GM12878 (cell line): Measurements from ENCODE around the gene OR6N2. TPM values are rescaled to one million over a fixed set of nuclear protein-coding genes. Genes with fewer than 3 reads are reported as not detected.

Experiments
- ATAC-seq: fragments of 200-7000 bp; cut with Tn5 transposase; 3 replicates; pipeline ENCODE4 v1.9.1; 2020; ENCODE audit warnings: mild to moderate bottlenecking, moderate library complexity
- BruUV-seq: library from RNA; stranded (reverse); fragments of 400-500 nt; replicated peaks from 2 replicates; lab custom pipeline; 2021; lab: Mats Ljungman, UMichigan
- CTCF ChIA-PET: fragments of 300-600 bp; sonication (Branson Sonifier 250); formaldehyde crosslinking; extraction: SDS; loops from one replicate; lab custom pipeline; 2021; ENCODE audit warnings: inconsistent platforms; lab: Yijun Ruan, JAX
- POLR2A ChIA-PET: fragments of 350-600 bp; formaldehyde crosslinking; extraction: SDS; loops from one replicate; lab custom pipeline; 2021; ENCODE audit warnings: inconsistent platforms; lab: Charles Lee
- RAD21 ChIA-PET: fragments of 300-600 bp; sonication (Branson Sonifier 250); formaldehyde crosslinking; loops from one replicate; lab custom pipeline; 2023; ENCODE audit warnings: antibody characterized with exemption; ENCODE audit not compliant: unreplicated experiment; lab: Charles Lee
- SMC1A ChIA-PET: fragments of 300-600 bp; sonication (Branson Sonifier 250); formaldehyde crosslinking; loops from one replicate; lab custom pipeline; 2023; ENCODE audit not compliant: unreplicated experiment, uncharacterized antibody; lab: Charles Lee
- DNase-seq: peaks from one replicate; pipeline ENCODE4 v3.0.0-alpha.2; 2011; ENCODE audit warnings: low read depth, low spot score
- FAIRE-seq: peaks from 3 replicates; lab custom pipeline; 2011; peaks lifted over from hg19 to GRCh38; lab: Jason Lieb, UNC
- H2AFZ ChIP-seq: 2 replicates; pipeline ENCODE4 v1.6.0; 2011; ENCODE audit warnings: low read depth, low read length, control low read depth; ENCODE audit not compliant: control insufficient read depth
- H3K27ac ChIP-seq: 2 replicates; pipeline ENCODE4 v1.5.1; 2011; ENCODE audit warnings: control low read depth; ENCODE audit not compliant: control insufficient read depth, insufficient read depth
- H3K27me3 ChIP-seq, 2 experiments: replicated peaks in 1 of 2; 2 replicates each; pipeline versions ENCODE4 v1.6.0 to v1.6.1; 2011; ENCODE audit warnings: low read length in 1 of 2; ENCODE audit not compliant: control insufficient read depth in 2 of 2, insufficient read depth in 2 of 2
- H3K36me3 ChIP-seq, 2 experiments: 2 replicates each; pipeline ENCODE4 v1.5.1; 2011; ENCODE audit warnings: low read length in 1 of 2; ENCODE audit not compliant: control insufficient read depth in 2 of 2, insufficient read depth in 2 of 2
- H3K4me1 ChIP-seq: 2 replicates; pipeline ENCODE4 v1.6.1; 2011; ENCODE audit warnings: mild to moderate bottlenecking, low read length, moderate library complexity, mixed read lengths; ENCODE audit not compliant: control insufficient read depth, insufficient read depth
- H3K4me2 ChIP-seq: 2 replicates; pipeline ENCODE4 v1.6.0; 2011; ENCODE audit warnings: control low read depth; ENCODE audit not compliant: control insufficient read depth, insufficient read depth
- H3K4me3 ChIP-seq: fragments of 200-600 bp; sonication (generic); 2 replicates; pipeline ENCODE4 v1.5.1; 2016
- H3K79me2 ChIP-seq: 2 replicates; pipeline ENCODE4 v1.6.0; 2011; ENCODE audit warnings: low read length; ENCODE audit not compliant: control insufficient read depth, insufficient read depth
- H3K9ac ChIP-seq: 2 replicates; pipeline ENCODE4 v1.8.0; 2011; ENCODE audit warnings: low read length, control low read depth, mixed read lengths; ENCODE audit not compliant: control insufficient read depth, insufficient read depth
- H3K9me3 ChIP-seq: replicated peaks from 3 replicates; pipeline ENCODE4 v1.5.1; 2011; ENCODE audit warnings: mild to moderate bottlenecking, low read length; ENCODE audit not compliant: control insufficient read depth, insufficient read depth
- H4K20me1 ChIP-seq: 2 replicates; pipeline ENCODE4 v1.6.0; 2011; ENCODE audit not compliant: control insufficient read depth, insufficient read depth
- ATF7 ChIP-seq: fragments of 450-650 bp; IDR thresholded peaks from 2 replicates; pipeline ENCODE4 v1.6.1; 2016; ENCODE audit warnings: low read depth, mild to moderate bottlenecking
- BCLAF1 ChIP-seq: fragments of 450-650 bp; IDR thresholded peaks from 2 replicates; pipeline ENCODE4 v1.6.1; 2017; ENCODE audit warnings: antibody characterized with exemption, mild to moderate bottlenecking, moderate library complexity
- EP300 ChIP-seq, 2 experiments: fragments of 150-350 bp in 1 of 2; IDR thresholded peaks; 2 replicates each; pipeline ENCODE4 v1.6.1; 2011 to 2012; ENCODE audit warnings: low read depth in 2 of 2, low read length in 2 of 2, borderline replicate concordance in 1 of 2, improper control_type of control experiment in 1 of 2, inconsistent platforms in 1 of 2; ENCODE audit not compliant: control insufficient read depth in 1 of 2
- ESRRA ChIP-seq: IDR thresholded peaks from 2 replicates; pipeline ENCODE4 v1.6.1; 2012; ENCODE audit warnings: mild to moderate bottlenecking, low read length, improper control_type of control experiment
- KAT2A ChIP-seq: conservative IDR thresholded peaks from 2 replicates; pipeline ENCODE4 v1.6.1; 2011; ENCODE audit warnings: low read depth, low read length; ENCODE audit not compliant: control insufficient read depth
- KDM1A ChIP-seq: fragments of 200-600 bp; sonication (generic); IDR thresholded peaks from 2 replicates; pipeline ENCODE4 v1.6.1; 2016; ENCODE audit warnings: borderline replicate concordance
- LARP7 ChIP-seq: fragments of 450-650 bp; IDR thresholded peaks from 2 replicates; pipeline ENCODE4 v1.6.1; 2017; ENCODE audit warnings: mild to moderate bottlenecking
- MLLT1 ChIP-seq: fragments of 450-650 bp; IDR thresholded peaks from 2 replicates; pipeline ENCODE4 v1.6.1; 2016; ENCODE audit warnings: mild to moderate bottlenecking
- NR2C1 ChIP-seq: fragments of 450-650 bp; IDR thresholded peaks from 2 replicates; pipeline ENCODE4 v1.6.1; 2017; ENCODE audit warnings: antibody characterized with exemption, mild to moderate bottlenecking, moderate library complexity
- RFX5 ChIP-seq: IDR thresholded peaks from 2 replicates; pipeline ENCODE4 v1.6.1; 2011; ENCODE audit warnings: low read depth, low read length, improper control_type of control experiment
- SIX5 ChIP-seq: IDR thresholded peaks from 2 replicates; pipeline ENCODE4 v1.6.1; 2011; ENCODE audit warnings: mild to moderate bottlenecking, low read depth, low read length, moderate library complexity; ENCODE audit not compliant: severe bottlenecking
- USF2 ChIP-seq: IDR thresholded peaks from 2 replicates; pipeline ENCODE4 v1.6.1; 2011; ENCODE audit warnings: low read depth, low read length, improper control_type of control experiment, borderline replicate concordance
- ZNF622 ChIP-seq: fragments of 450-650 bp; IDR thresholded peaks from 2 replicates; pipeline ENCODE4 v1.6.1; 2017; ENCODE audit warnings: mild to moderate bottlenecking, inconsistent platforms
- WGBS: methylation state at CpG from one replicate; pipeline ENCODE4 v1.1.6; 2016; ENCODE audit warnings: low lambda C conversion rate; ENCODE audit not compliant: insufficient replicate concordance, insufficient coverage; ENCODE audit errors: missing lambda C conversion rate; 5-methylcytosine and 5-hydroxymethylcytosine counted together
- in situ Hi-C: fragments of 300-500 bp; cut with MboI; formaldehyde crosslinking; loops from 9 replicates; pipeline ENCODE4 v1.14.3; 2018; ENCODE audit warnings: mixed read lengths
- intact Hi-C: fragments of 100-400 bp; cut with micrococcal nuclease; formaldehyde crosslinking; loops from one replicate; pipeline ENCODE4 v1.14.2; 2022; ENCODE audit not compliant: unreplicated experiment
- polyA plus RNA-seq, 11 experiments: library from polyadenylated mRNA; depleted of rRNA in 4 of 11; unstranded in 6 of 11; stranded (reverse) in 5 of 11; fragments of >200 nt; fragmentation: Nextera tagmentation in 4 of 11; fragmentation: Illumina TruSeq in 1 of 11; extraction: Ambion mirVana in 4 of 11; extraction: Trizol in 1 of 11; gene quantifications; 1 replicate in 1 of 11; 2 replicates in 10 of 11; pipeline versions ENCODE4 v1.2.1 to v1.2.3, GENCODE V29; 2011 to 2016; ENCODE audit warnings: inconsistent platforms in 2 of 11, missing spikeins in 2 of 11, low read depth in 1 of 11
- total RNA-seq, 4 experiments: library from RNA; depleted of rRNA in 3 of 4; stranded (reverse); fragments of >200 nt in 3 of 4; fragmentation: Illumina TruSeq in 1 of 4; extraction: Trizol in 1 of 4; gene quantifications; 2 replicates each; pipeline versions ENCODE4 v1.2.1 to v1.2.3, GENCODE V29; 2013 to 2021

Gene OR6N2
- total and polyA plus RNA-seq, 10 of the 15 experiments (the other 5 are each of a cell fraction or from before 2014, with no cell fraction given): not detected

GRCh38 chr1:158809256-158809655, 28.3 kb upstream of the OR6N2 start:
- intact Hi-C loops (loop anchor here (10.0 kb wide), 1 partner anchor 166 kb away; no protein-coding TSS in a partner anchor), in situ Hi-C loops (no loop called here)
- H3K36me3 ChIP-seq: no peaks in the 10 kb centered on the region
- CTCF ChIA-PET: interaction anchor here (0.8 to 0.9 kb wide), 2 partner anchors 10 to 263 kb away, joined by 3 read pairs; no protein-coding TSS in a partner anchor
- no peaks in the 10 kb centered on the region for H3K79me2 ChIP-seq
- no peaks in the 10 kb centered on the region for H3K9me3 ChIP-seq
- 82% methylated on average over 3 of the region's 3 CpGs for WGBS
- H3K27ac ChIP-seq: no peak overlapping the region
- SMC1A ChIA-PET: interaction anchor here (0.6 to 0.9 kb wide), 4 partner anchors 16 to 551 kb away, joined by 3 to 5 read pairs (median 4); partner anchors contain the start of gene MNDA
- H3K27me3 ChIP-seq: no peaks in the 10 kb centered on the region
- H3K4me1 ChIP-seq: no peaks in the 10 kb centered on the region
- H3K4me3 ChIP-seq: no peak overlapping the region
- FAIRE-seq (no peak), DNase-seq (no peak), ATAC-seq (no peak)
- H2AFZ ChIP-seq: no peak overlapping the region
- H3K4me2 ChIP-seq: no peak overlapping the region
- TF ChIP-seq BCLAF1: no peak
- no peak for TF ChIP-seq KAT2A
- no peak for TF ChIP-seq RFX5
- TF ChIP-seq USF2: no peak
- TF ChIP-seq EP300 (IDR thresholded peaks at IDR 0.05; ENCODE audit: borderline replicate concordance in 1 of 2, control insufficient read depth in 1 of 2, low read depth in 2 of 2, low read length in 2 of 2): no peak
- no peak for TF ChIP-seq ZNF622
- no peak for TF ChIP-seq MLLT1
- TF ChIP-seq NR2C1: no peak
- TF ChIP-seq ESRRA: no peak
- TF ChIP-seq ATF7: no peak
- TF ChIP-seq LARP7: no peak
- no peak for TF ChIP-seq KDM1A
- no peak for TF ChIP-seq SIX5
- H4K20me1 ChIP-seq: no peaks in the 10 kb centered on the region
- H3K9ac ChIP-seq: no peak overlapping the region
- no TSS peak for BruUV-seq
- RAD21 ChIA-PET: no interaction called here
- POLR2A ChIA-PET: interaction anchor here (0.6 kb wide), 1 partner anchor 25 kb away, joined by 3 read pairs; no protein-coding TSS in a partner anchor
